HepG2 (cell line): ENCODE measurements around the gene OGA. TPM values are rescaled to one million over a fixed set of nuclear protein-coding genes. Genes with fewer than 3 reads are reported as not detected.

Source experiments
- FOXA3 ChIP-seq: IDR thresholded peaks from 2 replicates; pipeline ENCODE4 v1.6.1; 2016; ENCODE audit warnings: missing genetic modification reagents, missing compliant biosample characterization
- FOXC1 ChIP-seq: sonication (generic); formaldehyde crosslinking; IDR thresholded peaks from 2 replicates; pipeline ENCODE4 v1.8.0; 2022; ENCODE audit warnings: mild to moderate bottlenecking, missing genetic modification reagents, borderline replicate concordance
- GTF2F1 ChIP-seq: fragments of 150-350 bp; IDR thresholded peaks from 2 replicates; pipeline ENCODE4 v1.6.1; 2014; ENCODE audit warnings: low read length
- HNRNPUL1 ChIP-seq: fragments of 200-400 bp; formaldehyde crosslinking; IDR thresholded peaks from 2 replicates; pipeline ENCODE4 v1.6.1; 2017; ENCODE audit warnings: low read depth, mild to moderate bottlenecking, low read length, moderate library complexity
- HOXA3 ChIP-seq: sonication (generic); formaldehyde crosslinking; IDR thresholded peaks from 2 replicates; pipeline ENCODE4 v1.5.0; 2020; ENCODE audit warnings: missing genetic modification reagents
- JUN ChIP-seq: sonication (generic); formaldehyde crosslinking; IDR thresholded peaks from 2 replicates; pipeline ENCODE4 v1.4.0; 2020; ENCODE audit warnings: mild to moderate bottlenecking, missing genetic modification reagents
- KAT7 ChIP-seq: IDR thresholded peaks from 2 replicates; pipeline ENCODE4 v1.6.1; 2018; ENCODE audit warnings: borderline replicate concordance, missing compliant biosample characterization
- MAZ ChIP-seq, 2 experiments: sonication (generic) in 1 of 2; formaldehyde crosslinking in 1 of 2; IDR thresholded peaks; 2 replicates each; pipeline versions ENCODE4 v1.5.0 to v1.6.1; 2012 to 2020; ENCODE audit warnings: low read depth in 2 of 2, mild to moderate bottlenecking in 2 of 2, borderline replicate concordance in 1 of 2, improper control_type of control experiment in 1 of 2, low read length in 1 of 2, missing genetic modification reagents in 1 of 2, moderate library complexity in 1 of 2
- NFE2 ChIP-seq: sonication (generic); formaldehyde crosslinking; IDR thresholded peaks from 2 replicates; pipeline ENCODE4 v1.4.0; 2020; ENCODE audit warnings: missing genetic modification reagents
- NFRKB ChIP-seq: fragments of 450-650 bp; IDR thresholded peaks from 2 replicates; pipeline ENCODE4 v1.6.1; 2017
- NFYC ChIP-seq: IDR thresholded peaks from 2 replicates; pipeline ENCODE4 v1.6.1; 2016; ENCODE audit warnings: missing genetic modification reagents, missing compliant biosample characterization
- PHF20 ChIP-seq: sonication (generic); formaldehyde crosslinking; IDR thresholded peaks from 2 replicates; pipeline ENCODE4 v1.5.0; 2020; ENCODE audit warnings: mild to moderate bottlenecking, missing genetic modification reagents
- RNF2 ChIP-seq: fragments of 450-650 bp; conservative IDR thresholded peaks from 2 replicates; pipeline ENCODE4 v1.6.1; 2016; ENCODE audit warnings: low read depth
- SATB2 ChIP-seq: sonication (generic); formaldehyde crosslinking; IDR thresholded peaks from 2 replicates; pipeline ENCODE4 v1.5.0; 2020; ENCODE audit warnings: missing genetic modification reagents
- SOX13 ChIP-seq, 3 experiments: fragments of 450-650 bp in 1 of 3; sonication (generic) in 1 of 3; formaldehyde crosslinking in 1 of 3; IDR thresholded peaks in 2 of 3; conservative IDR thresholded peaks in 1 of 3; 2 replicates each; pipeline versions ENCODE4 v1.5.0 to v1.6.1; 2016 to 2020; ENCODE audit warnings: antibody characterized with exemption in 1 of 3, mild to moderate bottlenecking in 1 of 3, missing compliant biosample characterization in 1 of 3, missing genetic modification reagents in 1 of 3, moderate library complexity in 1 of 3
- SRF ChIP-seq: IDR thresholded peaks from 2 replicates; pipeline ENCODE4 v1.6.1; 2011; ENCODE audit warnings: mild to moderate bottlenecking, low read depth, low read length, moderate library complexity
- SSRP1 ChIP-seq: IDR thresholded peaks from 2 replicates; pipeline ENCODE4 v1.6.1; 2016; ENCODE audit warnings: control low read depth
- TEAD2 ChIP-seq: sonication (generic); formaldehyde crosslinking; IDR thresholded peaks from 2 replicates; pipeline ENCODE4 v1.9.0; 2021; ENCODE audit warnings: missing genetic modification reagents
- WIZ ChIP-seq: sonication (generic); formaldehyde crosslinking; IDR thresholded peaks from 2 replicates; pipeline ENCODE4 v1.5.1; 2020; ENCODE audit warnings: mild to moderate bottlenecking, missing genetic modification reagents
- ZFY ChIP-seq: sonication (generic); formaldehyde crosslinking; IDR thresholded peaks from 2 replicates; pipeline ENCODE4 v1.4.0; 2020; ENCODE audit warnings: missing genetic modification reagents
- ZNF335 ChIP-seq: sonication (generic); formaldehyde crosslinking; IDR thresholded peaks from 2 replicates; pipeline ENCODE4 v1.4.0; 2020; ENCODE audit warnings: missing genetic modification reagents
- ZNF839 ChIP-seq: sonication (generic); formaldehyde crosslinking; IDR thresholded peaks from 2 replicates; pipeline ENCODE4 v1.4.0; 2020; ENCODE audit warnings: missing genetic modification reagents, mild to moderate bottlenecking, borderline replicate concordance
- polyA plus RNA-seq, 8 experiments: library from polyadenylated mRNA; depleted of rRNA in 3 of 8; stranded (reverse) in 7 of 8; unstranded in 1 of 8; fragments of >200 nt; fragmentation: Illumina TruSeq in 4 of 8; extraction: Trizol in 4 of 8; gene quantifications; 2 replicates each; pipeline versions ENCODE4 v1.2.1 to v1.2.3, GENCODE V29; 2011 to 2016; ENCODE audit warnings: low read depth in 4 of 8, missing spikeins in 1 of 8, mixed read lengths in 1 of 8; ENCODE audit not compliant: insufficient read depth in 1 of 8
- total RNA-seq, 5 experiments: library from RNA; depleted of rRNA; stranded (reverse); fragments of >200 nt; fragmentation: Illumina TruSeq; extraction: Trizol; gene quantifications; 2 replicates each; pipeline ENCODE4 v1.2.3, GENCODE V29; 2016; ENCODE audit warnings: low read depth in 1 of 5
- TF ChIP-seq, protein P1 (sequence below): IDR thresholded peaks from 2 replicates; pipeline ENCODE4 v1.4.0; 2020; ENCODE audit warnings: mild to moderate bottlenecking, missing genetic modification reagents
- TF ChIP-seq, protein P2 (sequence below): IDR thresholded peaks from 2 replicates; pipeline ENCODE4 v1.6.1; 2016; ENCODE audit warnings: control low read depth
- TF ChIP-seq, protein P3 (sequence below): sonication (generic); formaldehyde crosslinking; IDR thresholded peaks from 2 replicates; pipeline ENCODE4 v1.8.0; 2022; ENCODE audit warnings: mild to moderate bottlenecking, missing genetic modification reagents, moderate library complexity

The OGA gene
- total and polyA plus RNA-seq, 2 of the 13 experiments (the other 11 are each of a cell fraction or from before 2014, with no cell fraction given) = 33.2 to 39.8 TPM

DNA sequence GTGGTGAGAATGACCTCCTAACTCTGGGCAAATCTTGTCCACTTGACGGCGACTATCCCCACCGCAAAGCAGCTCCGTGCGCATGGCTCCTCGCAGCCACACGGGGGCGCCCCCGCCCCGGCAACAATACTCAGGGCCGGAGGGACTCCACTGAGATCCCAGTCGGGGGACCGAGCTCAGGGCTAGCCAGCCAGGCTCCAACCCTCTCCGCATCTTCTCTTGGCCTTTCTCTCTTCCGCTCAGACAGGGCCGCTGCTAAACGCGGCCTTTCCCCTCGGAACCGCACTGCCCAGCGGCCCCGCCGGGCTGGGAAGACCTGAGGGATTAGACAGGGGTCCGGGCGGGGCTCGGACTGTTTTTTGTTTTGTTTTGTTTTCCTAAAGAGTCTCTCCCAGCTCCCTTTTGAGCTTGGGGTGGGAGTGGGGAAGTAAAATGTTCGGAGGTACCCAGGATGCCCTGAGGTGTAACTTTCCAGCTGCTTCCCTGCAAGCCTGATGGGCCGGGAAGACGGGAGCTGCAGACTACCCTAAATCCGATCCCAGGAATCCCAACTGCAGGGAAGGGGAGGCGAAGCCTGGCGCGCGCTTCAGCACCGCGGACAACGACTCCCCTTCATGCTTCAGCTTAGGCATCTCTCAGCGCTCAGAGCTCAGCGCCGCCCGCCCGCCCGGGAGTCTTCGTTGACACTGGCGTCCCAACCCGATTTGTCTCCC lies 22.7 kb upstream of the OGA start (continued):
- TF ChIP-seq, protein P1, sequence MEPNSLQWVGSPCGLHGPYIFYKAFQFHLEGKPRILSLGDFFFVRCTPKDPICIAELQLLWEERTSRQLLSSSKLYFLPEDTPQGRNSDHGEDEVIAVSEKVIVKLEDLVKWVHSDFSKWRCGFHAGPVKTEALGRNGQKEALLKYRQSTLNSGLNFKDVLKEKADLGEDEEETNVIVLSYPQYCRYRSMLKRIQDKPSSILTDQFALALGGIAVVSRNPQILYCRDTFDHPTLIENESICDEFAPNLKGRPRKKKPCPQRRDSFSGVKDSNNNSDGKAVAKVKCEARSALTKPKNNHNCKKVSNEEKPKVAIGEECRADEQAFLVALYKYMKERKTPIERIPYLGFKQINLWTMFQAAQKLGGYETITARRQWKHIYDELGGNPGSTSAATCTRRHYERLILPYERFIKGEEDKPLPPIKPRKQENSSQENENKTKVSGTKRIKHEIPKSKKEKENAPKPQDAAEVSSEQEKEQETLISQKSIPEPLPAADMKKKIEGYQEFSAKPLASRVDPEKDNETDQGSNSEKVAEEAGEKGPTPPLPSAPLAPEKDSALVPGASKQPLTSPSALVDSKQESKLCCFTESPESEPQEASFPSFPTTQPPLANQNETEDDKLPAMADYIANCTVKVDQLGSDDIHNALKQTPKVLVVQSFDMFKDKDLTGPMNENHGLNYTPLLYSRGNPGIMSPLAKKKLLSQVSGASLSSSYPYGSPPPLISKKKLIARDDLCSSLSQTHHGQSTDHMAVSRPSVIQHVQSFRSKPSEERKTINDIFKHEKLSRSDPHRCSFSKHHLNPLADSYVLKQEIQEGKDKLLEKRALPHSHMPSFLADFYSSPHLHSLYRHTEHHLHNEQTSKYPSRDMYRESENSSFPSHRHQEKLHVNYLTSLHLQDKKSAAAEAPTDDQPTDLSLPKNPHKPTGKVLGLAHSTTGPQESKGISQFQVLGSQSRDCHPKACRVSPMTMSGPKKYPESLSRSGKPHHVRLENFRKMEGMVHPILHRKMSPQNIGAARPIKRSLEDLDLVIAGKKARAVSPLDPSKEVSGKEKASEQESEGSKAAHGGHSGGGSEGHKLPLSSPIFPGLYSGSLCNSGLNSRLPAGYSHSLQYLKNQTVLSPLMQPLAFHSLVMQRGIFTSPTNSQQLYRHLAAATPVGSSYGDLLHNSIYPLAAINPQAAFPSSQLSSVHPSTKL (CRISPR knock-in tag) = no peak
- no peak; the same call in 1 of the 2 replicates for TF ChIP-seq FOXA3 (CRISPR knock-in tag)
- no peak for TF ChIP-seq ZNF839 (CRISPR knock-in tag)
- no peak for TF ChIP-seq SOX13 (IDR thresholded peaks at IDR 0.05)
- TF ChIP-seq SOX13 (CRISPR knock-in tag; conservative IDR thresholded peaks at IDR 0.05 in 1 of 2, IDR thresholded peaks at IDR 0.05 in 1 of 2) = 0 out of 4 replicates have a peak, but pooled peaks of 1 of the 2 experiments have one; percentile 27
- TF ChIP-seq, protein P2, sequence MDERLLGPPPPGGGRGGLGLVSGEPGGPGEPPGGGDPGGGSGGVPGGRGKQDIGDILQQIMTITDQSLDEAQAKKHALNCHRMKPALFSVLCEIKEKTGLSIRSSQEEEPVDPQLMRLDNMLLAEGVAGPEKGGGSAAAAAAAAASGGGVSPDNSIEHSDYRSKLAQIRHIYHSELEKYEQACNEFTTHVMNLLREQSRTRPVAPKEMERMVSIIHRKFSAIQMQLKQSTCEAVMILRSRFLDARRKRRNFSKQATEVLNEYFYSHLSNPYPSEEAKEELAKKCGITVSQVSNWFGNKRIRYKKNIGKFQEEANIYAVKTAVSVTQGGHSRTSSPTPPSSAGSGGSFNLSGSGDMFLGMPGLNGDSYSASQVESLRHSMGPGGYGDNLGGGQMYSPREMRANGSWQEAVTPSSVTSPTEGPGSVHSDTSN (CRISPR knock-in tag) = no peak
- TF ChIP-seq KAT7 (CRISPR knock-in tag) = no peak
- 0 out of 2 replicates have a peak, but pooled peaks have one; percentile 31 for TF ChIP-seq WIZ
- TF ChIP-seq RNF2 = no peak
- no peak for TF ChIP-seq HNRNPUL1
- no peak for TF ChIP-seq SRF
- TF ChIP-seq FOXC1 (CRISPR knock-in tag) = peak; percentile 76; the same call in 1 of the 2 replicates
- no peak for TF ChIP-seq NFRKB
- no peak for TF ChIP-seq SATB2 (CRISPR knock-in tag)
- TF ChIP-seq JUN (CRISPR knock-in tag) = no peak
- TF ChIP-seq HOXA3 (CRISPR knock-in tag) = 0 out of 2 replicates have a peak, but pooled peaks have one; percentile 31
- 0 out of 2 replicates have a peak, but pooled peaks have one; percentile 42 for TF ChIP-seq ZNF335 (CRISPR knock-in tag)
- TF ChIP-seq NFYC (CRISPR knock-in tag) = no peak
- TF ChIP-seq MAZ (IDR thresholded peaks at IDR 0.05; ENCODE audit: borderline replicate concordance, low read depth, low read length) = peak; percentile 39; the same call in 1 of the 2 replicates
- TF ChIP-seq MAZ (CRISPR knock-in tag; IDR thresholded peaks at IDR 0.05; ENCODE audit: low read depth) = no peak
- no peak for TF ChIP-seq SSRP1 (CRISPR knock-in tag)
- no peak; the same call in 1 of the 2 replicates for TF ChIP-seq ZFY
- no peak for TF ChIP-seq TEAD2
- no peak for TF ChIP-seq PHF20 (CRISPR knock-in tag)
- TF ChIP-seq NFE2 (CRISPR knock-in tag) = no peak
- no peak for TF ChIP-seq GTF2F1
- TF ChIP-seq, protein P3, sequence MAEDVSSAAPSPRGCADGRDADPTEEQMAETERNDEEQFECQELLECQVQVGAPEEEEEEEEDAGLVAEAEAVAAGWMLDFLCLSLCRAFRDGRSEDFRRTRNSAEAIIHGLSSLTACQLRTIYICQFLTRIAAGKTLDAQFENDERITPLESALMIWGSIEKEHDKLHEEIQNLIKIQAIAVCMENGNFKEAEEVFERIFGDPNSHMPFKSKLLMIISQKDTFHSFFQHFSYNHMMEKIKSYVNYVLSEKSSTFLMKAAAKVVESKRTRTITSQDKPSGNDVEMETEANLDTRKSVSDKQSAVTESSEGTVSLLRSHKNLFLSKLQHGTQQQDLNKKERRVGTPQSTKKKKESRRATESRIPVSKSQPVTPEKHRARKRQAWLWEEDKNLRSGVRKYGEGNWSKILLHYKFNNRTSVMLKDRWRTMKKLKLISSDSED (CRISPR knock-in tag) = no peak
